Tibial nerve (tissue), 3 donors: ENCODE results near the gene SMTNL2.

Experiments
- CTCF ChIP-seq, 5 experiments: fragments of 200-600 bp in 3 of 5; fragments of 450-650 bp in 2 of 5; sonication (generic) in 3 of 5; IDR thresholded peaks; one replicate each; pipeline ENCODE4 v1.5.1; 2016 to 2019; ENCODE audit warnings: antibody characterized with exemption in 5 of 5, mild to moderate bottlenecking in 3 of 5, moderate library complexity in 2 of 5
- POLR2A ChIP-seq, 2 donors: fragments of 450-650 bp; IDR thresholded peaks; one replicate each; pipeline ENCODE4 v1.6.1; 2017; ENCODE audit warnings: antibody characterized with exemption in 2 of 2, mild to moderate bottlenecking in 2 of 2, moderate library complexity in 2 of 2

GRCh38 chr17:4633643-4634042 is 49.3 kb downstream of the SMTNL2 start:
- TF ChIP-seq POLR2A (IDR thresholded peaks at IDR 0.05), result no peak
- TF ChIP-seq CTCF (IDR thresholded peaks at IDR 0.05), result no peak
